Measurements from ENCODE around the gene ANK3. TPM values are rescaled to one million over a fixed set of nuclear protein-coding genes. Genes with fewer than 3 reads are reported as not detected.

Gene ANK3
- total and polyA plus RNA-seq, 2 experiments from 2014 or later: 46.5 to 85.2 TPM

DNA sequence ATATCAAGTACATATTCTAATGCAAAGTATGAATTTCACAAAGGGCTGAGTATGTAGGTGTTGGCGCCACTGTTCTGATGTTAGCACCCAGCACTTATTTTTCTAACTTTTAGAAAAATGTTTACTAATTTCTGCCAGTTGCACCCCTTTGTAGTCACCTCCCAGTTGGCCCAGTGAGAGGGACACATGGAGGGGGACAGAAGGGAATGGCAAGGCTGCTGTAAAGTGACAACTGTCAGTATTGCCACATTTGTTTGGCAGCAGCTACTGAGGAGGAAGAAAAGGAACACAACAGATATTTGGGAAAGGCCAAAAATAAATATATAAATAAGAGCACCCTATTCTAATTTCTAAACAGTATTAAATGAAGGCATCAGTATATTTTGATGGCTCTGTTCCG, 57.3 kb downstream of the ANK3 start (continued):
- TF ChIP-seq, protein P1, sequence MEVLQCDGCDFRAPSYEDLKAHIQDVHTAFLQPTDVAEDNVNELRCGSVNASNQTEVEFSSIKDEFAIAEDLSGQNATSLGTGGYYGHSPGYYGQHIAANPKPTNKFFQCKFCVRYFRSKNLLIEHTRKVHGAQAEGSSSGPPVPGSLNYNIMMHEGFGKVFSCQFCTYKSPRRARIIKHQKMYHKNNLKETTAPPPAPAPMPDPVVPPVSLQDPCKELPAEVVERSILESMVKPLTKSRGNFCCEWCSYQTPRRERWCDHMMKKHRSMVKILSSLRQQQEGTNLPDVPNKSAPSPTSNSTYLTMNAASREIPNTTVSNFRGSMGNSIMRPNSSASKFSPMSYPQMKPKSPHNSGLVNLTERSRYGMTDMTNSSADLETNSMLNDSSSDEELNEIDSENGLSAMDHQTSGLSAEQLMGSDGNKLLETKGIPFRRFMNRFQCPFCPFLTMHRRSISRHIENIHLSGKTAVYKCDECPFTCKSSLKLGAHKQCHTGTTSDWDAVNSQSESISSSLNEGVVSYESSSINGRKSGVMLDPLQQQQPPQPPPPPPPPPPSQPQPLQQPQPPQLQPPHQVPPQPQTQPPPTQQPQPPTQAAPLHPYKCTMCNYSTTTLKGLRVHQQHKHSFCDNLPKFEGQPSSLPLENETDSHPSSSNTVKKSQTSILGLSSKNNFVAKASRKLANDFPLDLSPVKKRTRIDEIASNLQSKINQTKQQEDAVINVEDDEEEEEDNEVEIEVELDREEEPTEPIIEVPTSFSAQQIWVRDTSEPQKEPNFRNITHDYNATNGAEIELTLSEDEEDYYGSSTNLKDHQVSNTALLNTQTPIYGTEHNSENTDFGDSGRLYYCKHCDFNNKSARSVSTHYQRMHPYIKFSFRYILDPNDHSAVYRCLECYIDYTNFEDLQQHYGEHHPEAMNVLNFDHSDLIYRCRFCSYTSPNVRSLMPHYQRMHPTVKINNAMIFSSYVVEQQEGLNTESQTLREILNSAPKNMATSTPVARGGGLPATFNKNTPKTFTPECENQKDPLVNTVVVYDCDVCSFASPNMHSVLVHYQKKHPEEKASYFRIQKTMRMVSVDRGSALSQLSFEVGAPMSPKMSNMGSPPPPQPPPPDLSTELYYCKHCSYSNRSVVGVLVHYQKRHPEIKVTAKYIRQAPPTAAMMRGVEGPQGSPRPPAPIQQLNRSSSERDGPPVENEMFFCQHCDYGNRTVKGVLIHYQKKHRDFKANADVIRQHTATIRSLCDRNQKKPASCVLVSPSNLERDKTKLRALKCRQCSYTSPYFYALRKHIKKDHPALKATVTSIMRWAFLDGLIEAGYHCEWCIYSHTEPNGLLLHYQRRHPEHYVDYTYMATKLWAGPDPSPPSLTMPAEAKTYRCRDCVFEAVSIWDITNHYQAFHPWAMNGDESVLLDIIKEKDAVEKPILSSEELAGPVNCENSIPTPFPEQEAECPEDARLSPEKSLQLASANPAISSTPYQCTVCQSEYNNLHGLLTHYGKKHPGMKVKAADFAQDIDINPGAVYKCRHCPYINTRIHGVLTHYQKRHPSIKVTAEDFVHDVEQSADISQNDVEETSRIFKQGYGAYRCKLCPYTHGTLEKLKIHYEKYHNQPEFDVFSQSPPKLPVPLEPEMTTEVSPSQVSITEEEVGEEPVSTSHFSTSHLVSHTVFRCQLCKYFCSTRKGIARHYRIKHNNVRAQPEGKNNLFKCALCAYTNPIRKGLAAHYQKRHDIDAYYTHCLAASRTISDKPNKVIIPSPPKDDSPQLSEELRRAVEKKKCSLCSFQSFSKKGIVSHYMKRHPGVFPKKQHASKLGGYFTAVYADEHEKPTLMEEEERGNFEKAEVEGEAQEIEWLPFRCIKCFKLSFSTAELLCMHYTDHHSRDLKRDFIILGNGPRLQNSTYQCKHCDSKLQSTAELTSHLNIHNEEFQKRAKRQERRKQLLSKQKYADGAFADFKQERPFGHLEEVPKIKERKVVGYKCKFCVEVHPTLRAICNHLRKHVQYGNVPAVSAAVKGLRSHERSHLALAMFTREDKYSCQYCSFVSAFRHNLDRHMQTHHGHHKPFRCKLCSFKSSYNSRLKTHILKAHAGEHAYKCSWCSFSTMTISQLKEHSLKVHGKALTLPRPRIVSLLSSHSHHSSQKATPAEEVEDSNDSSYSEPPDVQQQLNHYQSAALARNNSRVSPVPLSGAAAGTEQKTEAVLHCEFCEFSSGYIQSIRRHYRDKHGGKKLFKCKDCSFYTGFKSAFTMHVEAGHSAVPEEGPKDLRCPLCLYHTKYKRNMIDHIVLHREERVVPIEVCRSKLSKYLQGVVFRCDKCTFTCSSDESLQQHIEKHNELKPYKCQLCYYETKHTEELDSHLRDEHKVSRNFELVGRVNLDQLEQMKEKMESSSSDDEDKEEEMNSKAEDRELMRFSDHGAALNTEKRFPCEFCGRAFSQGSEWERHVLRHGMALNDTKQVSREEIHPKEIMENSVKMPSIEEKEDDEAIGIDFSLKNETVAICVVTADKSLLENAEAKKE (CRISPR knock-in tag; IDR thresholded peaks at IDR 0.05): no peak
- TF ChIP-seq CREB1 (CRISPR knock-in tag; IDR thresholded peaks at IDR 0.05; ENCODE audit: low read depth): no peak

DNA sequence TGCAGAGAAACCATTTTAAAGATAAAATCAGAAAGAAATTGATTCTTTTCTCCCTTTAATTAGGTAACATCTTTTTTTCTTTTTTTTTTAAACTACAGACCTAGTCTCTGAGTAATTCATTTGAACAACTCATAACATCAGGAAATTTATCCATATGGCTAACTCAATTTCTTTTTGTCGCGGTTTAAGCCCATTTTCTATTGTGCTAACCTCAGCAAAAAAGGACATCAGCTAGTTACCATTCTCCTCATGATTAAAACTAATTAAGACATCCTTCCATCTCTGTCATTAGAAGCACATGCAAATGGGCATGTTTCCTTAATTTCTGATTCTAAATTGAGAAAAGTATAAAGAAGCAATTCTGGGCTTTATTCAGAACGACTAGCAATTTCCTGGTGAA, 57.8 kb downstream of the ANK3 start:
- Histone ChIP-seq H3K27me3 (ENCODE audit: insufficient read depth) (no peaks in the 10 kb centered on the region), H3K79me2 (replicated peaks; ENCODE audit: insufficient read depth) (no peaks in the 10 kb centered on the region), H3K27ac (ENCODE audit: low read depth) (no peak overlapping the region), H3K36me3 (ENCODE audit: insufficient read depth) (no peaks in the 10 kb centered on the region), H3F3A (replicated peaks; ENCODE audit: low read depth) (no peaks in the 10 kb centered on the region), H3K4me2 (no peak overlapping the region), H3K4me3 (no peak overlapping the region), H3K9me2 (ENCODE audit: insufficient read depth) (no peaks in the 10 kb centered on the region), H2AFZ (no peak overlapping the region), H4K20me1 (replicated peaks; ENCODE audit: insufficient read depth) (no peaks in the 10 kb centered on the region), H3K4me1 (ENCODE audit: insufficient read depth) (0 out of 2 replicates have a peak, but pooled peaks cover 8% of the 10 kb centered on the region)
- DNase-seq (ENCODE audit: low spot score) (no peak), ATAC-seq (no peak)
- no peaks in the 10 kb centered on the region; the same call in 2 of the 3 replicates for H3K9me3 Mint-ChIP-seq
- no peaks in the 10 kb centered on the region for H3K27me3 Mint-ChIP-seq (ENCODE audit: insufficient read depth, low read depth, poor library complexity)
- H3K36me3 Mint-ChIP-seq (ENCODE audit: low read depth): no peaks in the 10 kb centered on the region
- peaks cover 14% of the 10 kb centered on the region; the same call in 2 of the 3 replicates for H3K4me1 Mint-ChIP-seq
- H3K4me3 Mint-ChIP-seq: no peak overlapping the region
- H3K27ac Mint-ChIP-seq: no peak overlapping the region
- TF ChIP-seq POLR2AphosphoS5 (IDR thresholded peaks at IDR 0.05; ENCODE audit: low read depth): no peak
- no peak for TF ChIP-seq EZH2phosphoT487 (IDR thresholded peaks at IDR 0.05; ENCODE audit: unreplicated experiment)
- TF ChIP-seq, protein P2, sequence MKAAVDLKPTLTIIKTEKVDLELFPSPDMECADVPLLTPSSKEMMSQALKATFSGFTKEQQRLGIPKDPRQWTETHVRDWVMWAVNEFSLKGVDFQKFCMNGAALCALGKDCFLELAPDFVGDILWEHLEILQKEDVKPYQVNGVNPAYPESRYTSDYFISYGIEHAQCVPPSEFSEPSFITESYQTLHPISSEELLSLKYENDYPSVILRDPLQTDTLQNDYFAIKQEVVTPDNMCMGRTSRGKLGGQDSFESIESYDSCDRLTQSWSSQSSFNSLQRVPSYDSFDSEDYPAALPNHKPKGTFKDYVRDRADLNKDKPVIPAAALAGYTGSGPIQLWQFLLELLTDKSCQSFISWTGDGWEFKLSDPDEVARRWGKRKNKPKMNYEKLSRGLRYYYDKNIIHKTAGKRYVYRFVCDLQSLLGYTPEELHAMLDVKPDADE (IDR thresholded peaks at IDR 0.05): no peak
- no peak for TF ChIP-seq EZH2 (IDR thresholded peaks at IDR 0.05; ENCODE audit: low read depth, unreplicated experiment)
- TF ChIP-seq CREB1 (CRISPR knock-in tag; IDR thresholded peaks at IDR 0.05; ENCODE audit: low read depth): no peak
- no peak for TF ChIP-seq ZNF331 (CRISPR knock-in tag; IDR thresholded peaks at IDR 0.05; ENCODE audit: low read depth)
- TF ChIP-seq, protein P1 (CRISPR knock-in tag; IDR thresholded peaks at IDR 0.05): no peak
- no peak for TF ChIP-seq JUNB (IDR thresholded peaks at IDR 0.05; ENCODE audit: unreplicated experiment)
- TF ChIP-seq STAT1 (IDR thresholded peaks at IDR 0.05; ENCODE audit: unreplicated experiment): no peak

All from GM23338 (cell line).